Neural progenitor cell (in vitro differentiated cells): ENCODE data around the gene IKZF3.

Experiments used
- EZH2 ChIP-seq: fragments of 200-600 bp; sonication (generic); IDR thresholded peaks from 2 replicates; pipeline ENCODE4 v1.6.1; 2017; ENCODE audit warnings: antibody characterized with exemption, mild to moderate bottlenecking, moderate library complexity
- TF ChIP-seq, protein P1 (sequence below): fragments of 200-600 bp; sonication (generic); IDR thresholded peaks from 2 replicates; pipeline ENCODE4 v1.5.1; 2017; ENCODE audit warnings: antibody characterized with exemption, mild to moderate bottlenecking

DNA sequence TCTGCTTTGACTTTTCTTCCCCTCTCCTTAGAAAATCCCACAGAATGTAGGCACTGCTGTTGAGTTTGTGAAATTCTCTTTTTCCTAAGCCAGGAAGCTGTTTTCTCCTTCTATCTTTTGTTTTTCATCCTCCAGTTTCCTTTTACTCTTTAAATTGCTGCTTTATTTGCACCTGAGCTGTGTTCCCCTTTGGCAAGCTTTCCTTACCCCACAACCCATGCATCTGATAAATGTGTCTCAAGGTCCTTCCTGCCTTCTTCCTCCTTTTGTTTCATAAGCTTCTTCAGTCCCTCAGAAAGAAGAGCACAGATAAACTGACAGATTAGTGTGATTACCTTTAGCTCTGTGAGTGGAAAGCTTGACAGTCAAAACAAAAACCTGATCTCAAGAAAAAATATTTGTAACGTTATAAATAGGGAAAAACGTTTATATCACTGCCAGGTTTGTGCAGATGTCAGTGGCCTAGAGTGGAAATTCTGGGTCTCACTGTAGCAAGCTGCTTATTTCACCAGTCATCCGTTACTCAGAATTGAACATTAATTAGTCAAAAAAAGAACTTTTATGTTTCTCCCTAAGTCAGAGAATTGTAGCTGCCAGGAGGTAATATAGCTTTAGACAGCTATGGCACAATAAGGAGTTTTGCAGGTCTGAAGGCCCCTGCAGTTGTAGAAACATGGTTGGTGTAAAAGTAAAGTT lies 30.7 kb upstream of the IKZF3 start:
- TF ChIP-seq, protein P1, sequence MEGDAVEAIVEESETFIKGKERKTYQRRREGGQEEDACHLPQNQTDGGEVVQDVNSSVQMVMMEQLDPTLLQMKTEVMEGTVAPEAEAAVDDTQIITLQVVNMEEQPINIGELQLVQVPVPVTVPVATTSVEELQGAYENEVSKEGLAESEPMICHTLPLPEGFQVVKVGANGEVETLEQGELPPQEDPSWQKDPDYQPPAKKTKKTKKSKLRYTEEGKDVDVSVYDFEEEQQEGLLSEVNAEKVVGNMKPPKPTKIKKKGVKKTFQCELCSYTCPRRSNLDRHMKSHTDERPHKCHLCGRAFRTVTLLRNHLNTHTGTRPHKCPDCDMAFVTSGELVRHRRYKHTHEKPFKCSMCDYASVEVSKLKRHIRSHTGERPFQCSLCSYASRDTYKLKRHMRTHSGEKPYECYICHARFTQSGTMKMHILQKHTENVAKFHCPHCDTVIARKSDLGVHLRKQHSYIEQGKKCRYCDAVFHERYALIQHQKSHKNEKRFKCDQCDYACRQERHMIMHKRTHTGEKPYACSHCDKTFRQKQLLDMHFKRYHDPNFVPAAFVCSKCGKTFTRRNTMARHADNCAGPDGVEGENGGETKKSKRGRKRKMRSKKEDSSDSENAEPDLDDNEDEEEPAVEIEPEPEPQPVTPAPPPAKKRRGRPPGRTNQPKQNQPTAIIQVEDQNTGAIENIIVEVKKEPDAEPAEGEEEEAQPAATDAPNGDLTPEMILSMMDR: no peak
- TF ChIP-seq EZH2: no peak
